Activated CD4-positive, alpha-beta T cell treated with anti-CD3 and anti-CD28 coated beads, Interleukin-2, Interleukin-4, amounts not matched to agents 100 ng/mL and 50 ng/mL, durations not matched to agents 16 hours and 8 hours (primary cell): Measurements from ENCODE around the gene NCAM1.

Experiments
- DNase-seq: peaks from one replicate; pipeline ENCODE4 v3.0.0-alpha.2; 2020; ENCODE audit warnings: low spot score

The NCAM1 gene

GRCh38 chr11:113087706-113088105, 126.5 kb downstream of the NCAM1 start:
- no peak for DNase-seq

GRCh38 chr11:113090716-113091480, 129.7 kb downstream of the NCAM1 start:
- DNase-seq: no peak

- no peak for DNase-seq
Measured at GRCh38 chr11:113091481-113091780, 130.2 kb downstream of the NCAM1 start.

- DNase-seq: no peak
Measured at GRCh38 chr11:113096648-113097047, 135.4 kb downstream of the NCAM1 start.

GRCh38 chr11:113103932-113104690, 142.9 kb downstream of the NCAM1 start:
- DNase-seq: no peak

GRCh38 chr11:113104691-113105251, 143.6 kb downstream of the NCAM1 start:
- DNase-seq: no peak

- DNase-seq: no peak
Measured at GRCh38 chr11:113105592-113105991, 144.4 kb downstream of the NCAM1 start.

DNA sequence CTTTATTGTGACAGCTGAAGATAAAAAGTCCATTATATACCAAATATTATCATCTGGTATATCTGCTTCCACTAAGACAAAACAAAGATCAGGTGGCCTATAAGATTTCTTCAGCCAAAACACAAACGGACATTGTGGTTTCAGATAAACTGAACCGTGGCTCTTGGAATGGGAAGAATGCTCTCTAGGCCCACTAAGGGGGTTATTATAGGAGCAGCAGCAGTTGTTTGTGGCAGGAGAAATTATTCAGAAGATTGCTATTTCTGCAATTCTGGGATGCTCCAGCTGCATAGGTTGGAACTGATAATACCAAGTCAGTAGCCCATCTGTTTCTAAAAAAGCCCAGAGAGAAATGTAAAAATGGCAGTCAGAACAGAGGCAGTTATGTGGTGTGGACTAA, 145.3 kb downstream of the NCAM1 start:
- DNase-seq: no peak

DNA sequence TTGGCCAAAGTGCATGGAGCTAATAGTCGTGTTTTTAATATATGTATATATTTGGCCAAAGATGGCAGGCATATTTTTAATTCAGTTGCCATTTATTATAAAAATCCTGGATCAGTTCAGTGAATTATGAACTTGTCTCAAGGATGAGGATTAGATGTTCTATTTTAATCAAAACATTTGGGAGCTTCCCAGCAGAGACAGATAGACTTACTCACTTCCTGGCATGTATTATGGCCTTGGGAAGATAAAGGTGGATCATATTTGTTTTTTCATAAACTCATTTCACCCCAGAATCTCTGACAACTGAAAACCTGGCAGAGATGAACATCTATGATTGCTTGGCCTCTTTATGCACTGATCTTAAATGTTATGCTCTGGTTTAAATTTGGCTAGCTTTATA, 148.8 kb downstream of the NCAM1 start:
- no peak for DNase-seq

GRCh38 chr11:113111156-113111555, 149.9 kb downstream of the NCAM1 start:
- no peak for DNase-seq

- no peak for DNase-seq
Measured at GRCh38 chr11:113112307-113112706, 151.1 kb downstream of the NCAM1 start.

DNA sequence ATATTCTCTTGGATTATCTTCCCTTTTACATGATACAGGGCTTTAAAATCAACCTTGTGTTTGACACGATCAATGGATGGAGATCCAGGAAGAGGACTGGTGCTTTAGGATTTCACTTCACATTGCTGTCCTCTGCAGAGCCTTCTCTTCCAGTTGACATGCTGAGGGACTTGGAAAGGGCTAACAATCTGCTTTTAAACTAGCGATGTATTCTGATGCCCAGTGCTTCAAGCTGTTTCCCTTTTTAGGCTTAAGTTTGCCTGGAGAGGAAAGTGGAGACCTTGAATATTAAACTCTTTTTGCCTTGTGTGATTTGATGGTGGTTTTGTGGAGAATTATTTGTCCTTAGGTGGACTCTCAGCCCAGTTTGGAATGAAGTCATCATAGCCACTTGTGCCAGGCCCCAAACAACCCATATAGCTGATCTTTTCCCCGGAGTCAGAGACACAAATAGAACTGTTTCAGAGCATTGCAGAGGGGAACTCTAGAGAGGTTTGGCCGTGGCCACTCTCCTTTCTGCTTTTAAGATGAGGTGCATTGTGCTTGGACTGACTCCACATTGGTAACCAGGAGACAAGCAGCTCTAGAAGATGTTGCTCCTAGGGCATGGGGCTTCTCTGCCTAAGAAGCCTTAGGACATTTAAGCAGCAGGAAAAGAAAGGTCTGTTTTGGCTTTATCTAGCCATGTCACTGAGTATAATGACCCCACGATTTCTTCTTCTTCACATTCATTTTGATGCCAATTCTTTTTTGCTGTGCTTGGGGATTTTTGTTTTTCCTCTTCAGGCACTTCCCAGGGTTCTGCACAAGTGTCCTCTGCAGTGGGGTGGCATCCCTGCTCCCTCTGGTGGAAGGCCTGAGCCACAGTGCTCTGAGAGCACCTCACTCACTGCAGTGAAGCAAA, 152.8 kb downstream of the NCAM1 start:
- DNase-seq: no peak

- DNase-seq: no peak
Measured at GRCh38 chr11:113114705-113115027, 153.4 kb downstream of the NCAM1 start.

GRCh38 chr11:113118104-113118503, 156.9 kb downstream of the NCAM1 start:
- DNase-seq: no peak

- DNase-seq: no peak
Measured at GRCh38 chr11:113119074-113119473, 157.9 kb downstream of the NCAM1 start.

- no peak for DNase-seq
Measured at GRCh38 chr11:113119966-113120736, 158.9 kb downstream of the NCAM1 start.

DNA sequence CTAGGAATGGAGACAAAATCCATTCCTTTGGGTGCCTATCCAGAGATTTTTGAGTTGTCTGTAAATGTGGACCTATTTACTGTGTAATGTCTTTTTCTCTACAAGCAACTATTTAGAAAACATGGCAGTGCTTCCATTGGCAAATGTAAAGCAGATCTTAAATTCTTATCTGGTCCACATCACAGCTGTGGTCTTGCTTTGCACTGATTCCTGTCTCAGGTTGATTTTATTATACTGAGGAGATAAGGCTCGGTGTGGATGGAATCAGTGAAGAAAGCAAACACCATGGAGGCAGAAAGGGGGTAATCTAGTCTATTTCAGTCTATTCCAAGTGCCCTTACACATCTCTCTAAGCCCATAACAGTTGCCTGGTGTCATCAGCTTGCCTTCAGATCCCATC, 160.5 kb downstream of the NCAM1 start:
- DNase-seq: no peak

DNA sequence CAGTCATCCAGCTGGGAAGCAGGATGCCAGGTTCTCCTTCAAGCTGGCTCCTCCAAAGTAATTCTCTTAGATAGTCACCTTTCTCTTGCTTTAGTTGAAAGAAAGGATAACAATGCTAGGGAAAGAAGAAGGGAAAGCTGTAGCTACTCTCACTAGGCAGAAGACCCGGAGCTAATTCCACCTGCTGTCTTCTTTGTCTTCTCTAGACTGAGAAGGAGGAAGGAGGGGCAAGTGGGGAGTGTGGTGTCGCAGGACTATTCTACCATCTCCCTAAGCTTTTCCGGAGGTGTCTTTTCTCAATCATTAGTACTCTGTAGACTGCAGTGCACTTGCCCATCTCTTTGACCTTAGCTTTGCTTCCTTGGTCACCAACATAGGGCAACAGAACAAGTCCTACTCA, 162.8 kb downstream of the NCAM1 start:
- DNase-seq: no peak

DNA sequence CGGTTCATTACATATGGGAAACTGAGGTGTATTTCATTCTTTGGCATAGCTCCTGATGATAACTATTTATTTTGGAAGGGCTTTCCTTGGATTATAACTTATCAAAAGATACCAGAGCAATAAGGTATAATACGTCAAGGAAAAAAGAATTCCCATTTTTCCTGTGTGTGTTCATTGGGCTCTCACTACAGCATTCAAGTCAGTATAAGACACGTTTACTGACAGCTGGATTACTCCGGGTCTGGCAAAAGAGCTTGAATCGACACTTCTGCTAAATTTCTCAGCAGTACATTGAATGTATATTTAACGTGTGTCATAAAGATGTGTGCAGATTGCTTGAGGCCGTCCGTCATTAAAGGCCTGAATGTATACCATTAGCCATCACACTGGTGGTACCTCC, 163.4 kb downstream of the NCAM1 start:
- no peak for DNase-seq

DNA sequence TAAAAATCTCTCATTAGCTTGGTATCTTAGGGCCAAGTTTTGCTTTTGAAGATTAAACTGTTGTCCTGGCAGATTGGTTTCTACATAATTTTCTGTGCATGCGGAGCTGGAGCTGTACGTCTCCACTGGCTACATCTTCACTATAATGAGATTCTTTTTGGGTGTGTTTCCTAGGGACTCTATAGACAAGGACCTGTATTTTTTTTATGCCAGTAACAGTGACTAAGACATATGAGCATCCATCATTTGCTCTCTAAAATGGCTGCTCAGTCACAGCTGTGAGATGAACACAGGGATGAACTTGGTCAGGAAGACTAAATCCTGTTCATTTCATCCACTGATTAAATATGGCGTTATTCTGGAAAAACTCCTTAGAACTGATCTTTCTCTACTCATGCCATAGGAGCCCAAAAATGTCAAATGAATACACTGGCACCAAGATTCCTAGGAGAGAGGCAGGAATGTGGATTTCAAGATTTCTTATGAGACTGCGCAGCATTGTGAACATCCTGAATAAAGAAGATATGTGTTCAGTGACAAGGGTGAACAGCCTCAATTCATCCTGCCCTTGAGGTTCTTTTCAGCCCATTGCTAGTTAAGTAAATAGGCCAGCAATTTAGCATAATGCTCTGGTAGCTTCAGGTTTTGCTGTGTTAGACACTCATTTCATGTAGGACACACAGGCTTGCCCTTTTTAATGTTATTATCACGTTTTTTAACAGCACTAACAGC, 168.2 kb downstream of the NCAM1 start:
- DNase-seq: no peak
